Astrocyte (in vitro differentiated cells and primary cell): Measurements from ENCODE around the gene PDZK1IP1. TPM values are rescaled to one million over a fixed set of nuclear protein-coding genes. Genes with fewer than 3 reads are reported as not detected.

Source experiments
- DNase-seq: peaks from one replicate; pipeline ENCODE4 v3.0.0-alpha.2; 2010; ENCODE audit warnings: low read depth
- FAIRE-seq: peaks from 2 replicates; lab custom pipeline; 2011; peaks lifted over from hg19 to GRCh38; lab: Jason Lieb, UNC
- H2AFZ ChIP-seq: 2 replicates; pipeline ENCODE4 v1.6.0; 2012; ENCODE audit warnings: low read depth, low read length, inconsistent platforms
- H3K27ac ChIP-seq: 2 replicates; pipeline ENCODE4 v1.5.1; 2011; ENCODE audit warnings: low read depth, low read length, inconsistent platforms
- H3K27me3 ChIP-seq: 2 replicates; pipeline ENCODE4 v1.6.0; 2011; ENCODE audit warnings: low read length, inconsistent platforms; ENCODE audit not compliant: insufficient read depth
- H3K36me3 ChIP-seq: 2 replicates; pipeline ENCODE4 v1.5.1; 2011; ENCODE audit warnings: low read length, inconsistent platforms; ENCODE audit not compliant: insufficient read depth
- H3K4me1 ChIP-seq: 2 replicates; pipeline ENCODE4 v1.5.1; 2011; ENCODE audit warnings: low read length, inconsistent platforms; ENCODE audit not compliant: insufficient read depth
- H3K4me2 ChIP-seq: 2 replicates; pipeline ENCODE4 v1.6.0; 2012; ENCODE audit warnings: low read length, inconsistent platforms
- H3K4me3 ChIP-seq: 2 replicates; pipeline ENCODE4 v1.5.1; 2011; ENCODE audit warnings: low read depth, mild to moderate bottlenecking, low read length, inconsistent platforms; ENCODE audit not compliant: insufficient read depth
- H3K79me2 ChIP-seq: 2 replicates; pipeline ENCODE4 v1.6.0; 2012; ENCODE audit warnings: mild to moderate bottlenecking, low read length, inconsistent platforms; ENCODE audit not compliant: insufficient read depth
- H3K9ac ChIP-seq: 2 replicates; pipeline ENCODE4 v1.6.0; 2012; ENCODE audit warnings: mild to moderate bottlenecking, low read length, inconsistent platforms
- H3K9me3 ChIP-seq: 2 replicates; pipeline ENCODE4 v1.5.1; 2012; ENCODE audit warnings: low read depth, mild to moderate bottlenecking, low read length, inconsistent platforms; ENCODE audit not compliant: insufficient read depth
- H4K20me1 ChIP-seq: 2 replicates; pipeline ENCODE4 v1.6.0; 2012; ENCODE audit warnings: low read length, inconsistent platforms; ENCODE audit not compliant: insufficient read depth
- H3K27ac Mint-ChIP-seq: one replicate; pipeline ENCODE4 v1.8.0; 2021; ENCODE audit warnings: mild to moderate bottlenecking, mixed read lengths; ENCODE audit not compliant: unreplicated experiment
- H3K27me3 Mint-ChIP-seq: one replicate; pipeline ENCODE4 v1.8.0; 2021; ENCODE audit warnings: low read depth, mixed read lengths; ENCODE audit not compliant: unreplicated experiment
- H3K36me3 Mint-ChIP-seq: one replicate; pipeline ENCODE4 v1.8.0; 2021; ENCODE audit warnings: low read depth, mixed read lengths; ENCODE audit not compliant: unreplicated experiment
- H3K4me1 Mint-ChIP-seq: one replicate; pipeline ENCODE4 v1.8.0; 2021; ENCODE audit warnings: low read depth, mixed read lengths; ENCODE audit not compliant: unreplicated experiment
- H3K4me3 Mint-ChIP-seq: one replicate; pipeline ENCODE4 v1.8.0; 2021; ENCODE audit warnings: mild to moderate bottlenecking, moderate library complexity, mixed read lengths; ENCODE audit not compliant: unreplicated experiment
- H3K9me3 Mint-ChIP-seq: one replicate; pipeline ENCODE4 v1.8.0; 2021; ENCODE audit warnings: mild to moderate bottlenecking, mixed read lengths; ENCODE audit not compliant: unreplicated experiment
- EZH2 ChIP-seq: IDR thresholded peaks from 2 replicates; pipeline ENCODE4 v1.6.1; 2012; ENCODE audit warnings: mild to moderate bottlenecking, low read length, inconsistent platforms; ENCODE audit not compliant: insufficient read depth
- total RNA-seq: library from RNA; stranded (reverse); gene quantifications from 2 replicates; pipeline ENCODE4 v1.2.1, GENCODE V29; 2021
- TF ChIP-seq, protein P1 (sequence below): IDR thresholded peaks from 2 replicates; pipeline ENCODE4 v1.5.1; 2011; ENCODE audit warnings: low read depth, mild to moderate bottlenecking, inconsistent platforms, low read length, moderate library complexity; ENCODE audit not compliant: insufficient read depth

The PDZK1IP1 gene
- total RNA-seq, 1 donor from 2014 or later, result 0.34 TPM

DNA sequence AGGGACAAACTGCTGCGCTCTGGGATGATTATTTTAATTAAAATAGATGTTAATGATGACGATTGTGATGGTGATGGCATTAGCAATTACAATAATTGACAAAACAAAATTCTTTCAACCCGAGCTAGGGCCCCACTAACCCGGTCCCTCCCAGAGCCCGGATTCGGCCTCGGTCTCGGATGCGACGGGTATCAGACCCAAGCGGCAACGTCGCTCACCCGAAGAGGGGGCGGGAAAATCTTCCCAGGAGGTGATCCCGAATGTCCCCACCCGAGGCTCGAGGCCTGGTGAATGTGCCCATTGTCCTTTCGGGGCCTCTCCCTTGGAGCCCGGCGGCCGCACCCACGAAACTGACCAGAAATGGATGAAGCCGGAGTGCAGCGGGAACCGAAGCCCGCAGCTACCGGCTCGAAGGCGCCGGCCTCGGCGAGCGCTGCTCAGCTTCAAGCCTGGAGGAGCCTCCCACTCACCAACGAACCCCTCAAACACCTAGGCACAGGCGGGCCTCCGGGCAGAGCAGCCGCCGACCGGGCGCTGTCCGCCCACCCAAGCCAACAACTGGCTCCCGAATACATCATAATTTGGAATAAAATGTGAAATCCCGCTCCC is 41.0 kb upstream of the PDZK1IP1 start:
- no peak for FAIRE-seq
- Histone ChIP-seq H3K9ac (no peak overlapping the region), H3K79me2 (no peaks in the 10 kb centered on the region), H3K27ac (no peak overlapping the region), H3K4me1 (no peaks in the 10 kb centered on the region), H3K36me3 (no peaks in the 10 kb centered on the region), H2AFZ (no peak overlapping the region), H4K20me1 (peaks cover 8% of the 10 kb centered on the region), H3K4me2 (no peak overlapping the region), H3K27me3 (peaks cover 93% of the 10 kb centered on the region), H3K9me3 (no peaks in the 10 kb centered on the region), H3K4me3 (no peak overlapping the region)
- Mint-ChIP-seq H3K9me3 (peaks cover 13% of the 10 kb centered on the region), H3K27ac (no peak overlapping the region), H3K4me1 (peaks cover 12% of the 10 kb centered on the region), H3K36me3 (no peaks in the 10 kb centered on the region), H3K4me3 (no peak overlapping the region), H3K27me3 (peaks cover 84% of the 10 kb centered on the region)
- TF ChIP-seq, protein P1, sequence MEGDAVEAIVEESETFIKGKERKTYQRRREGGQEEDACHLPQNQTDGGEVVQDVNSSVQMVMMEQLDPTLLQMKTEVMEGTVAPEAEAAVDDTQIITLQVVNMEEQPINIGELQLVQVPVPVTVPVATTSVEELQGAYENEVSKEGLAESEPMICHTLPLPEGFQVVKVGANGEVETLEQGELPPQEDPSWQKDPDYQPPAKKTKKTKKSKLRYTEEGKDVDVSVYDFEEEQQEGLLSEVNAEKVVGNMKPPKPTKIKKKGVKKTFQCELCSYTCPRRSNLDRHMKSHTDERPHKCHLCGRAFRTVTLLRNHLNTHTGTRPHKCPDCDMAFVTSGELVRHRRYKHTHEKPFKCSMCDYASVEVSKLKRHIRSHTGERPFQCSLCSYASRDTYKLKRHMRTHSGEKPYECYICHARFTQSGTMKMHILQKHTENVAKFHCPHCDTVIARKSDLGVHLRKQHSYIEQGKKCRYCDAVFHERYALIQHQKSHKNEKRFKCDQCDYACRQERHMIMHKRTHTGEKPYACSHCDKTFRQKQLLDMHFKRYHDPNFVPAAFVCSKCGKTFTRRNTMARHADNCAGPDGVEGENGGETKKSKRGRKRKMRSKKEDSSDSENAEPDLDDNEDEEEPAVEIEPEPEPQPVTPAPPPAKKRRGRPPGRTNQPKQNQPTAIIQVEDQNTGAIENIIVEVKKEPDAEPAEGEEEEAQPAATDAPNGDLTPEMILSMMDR, result no peak
- TF ChIP-seq EZH2, result peak; percentile 85
- no peak for DNase-seq

GRCh38 chr1:47229886-47230691 is 40.3 kb upstream of the PDZK1IP1 start:
- Histone ChIP-seq H3K4me3 (no peak overlapping the region), H3K4me1 (no peaks in the 10 kb centered on the region), H2AFZ (no peak overlapping the region), H3K4me2 (no peak overlapping the region), H3K79me2 (no peaks in the 10 kb centered on the region), H3K36me3 (no peaks in the 10 kb centered on the region), H3K27ac (no peak overlapping the region), H3K9ac (no peak overlapping the region), H3K9me3 (no peaks in the 10 kb centered on the region), H4K20me1 (peaks cover 8% of the 10 kb centered on the region), H3K27me3 (peaks cover 91% of the 10 kb centered on the region)
- TF ChIP-seq, protein P1, result no peak
- TF ChIP-seq EZH2, result peak; percentile 76
- peaks cover 8% of the 10 kb centered on the region for H3K4me1 Mint-ChIP-seq
- H3K36me3 Mint-ChIP-seq, result no peaks in the 10 kb centered on the region
- peak overlapping the region; percentile 63 for H3K27ac Mint-ChIP-seq
- no peak for FAIRE-seq
- H3K4me3 Mint-ChIP-seq, result peak overlapping the region; percentile 50
- no peak for DNase-seq
- H3K9me3 Mint-ChIP-seq, result peaks cover 13% of the 10 kb centered on the region
- peaks cover 83% of the 10 kb centered on the region for H3K27me3 Mint-ChIP-seq
